ENCODE measurements around the gene CHMP1B.

- TF ChIP-seq SUZ12 (IDR thresholded peaks at IDR 0.05; ENCODE audit: extremely low read depth, insufficient read depth, insufficient read length) (no peak), YY1 (IDR thresholded peaks at IDR 0.05; ENCODE audit: insufficient read depth, insufficient read length) (no peak)
These were observed 33.3 kb downstream of the CHMP1B start for GRCh38 chr18:11884396-11885030.
